CD14-positive monocyte (primary cell): ENCODE measurements around the gene STIM1. TPM values are rescaled to one million over a fixed set of nuclear protein-coding genes. Genes with fewer than 3 reads are reported as not detected.

Source experiments
- DNase-seq, 3 donors: peaks; one replicate each; pipeline ENCODE4 v3.0.0-alpha.2; 2011 to 2022
- H2AFZ ChIP-seq: 2 replicates; pipeline ENCODE4 v1.6.0; 2012; ENCODE audit warnings: mild to moderate bottlenecking, low read depth, low read length, inconsistent platforms; ENCODE audit not compliant: insufficient read depth, poor library complexity, severe bottlenecking
- H3K27ac ChIP-seq, 2 donors: 1 replicate in 1 of 2; 2 replicates in 1 of 2; pipeline ENCODE4 v1.5.1; 2012 to 2013; ENCODE audit warnings: low read length in 2 of 2, control low read depth in 1 of 2, inconsistent platforms in 1 of 2, low read depth in 1 of 2, mild to moderate bottlenecking in 1 of 2
- H3K27me3 ChIP-seq, 2 donors: one replicate each; pipeline versions ENCODE4 v1.6.0 to v1.6.1; 2011 to 2013; ENCODE audit warnings: low read length in 2 of 2; ENCODE audit not compliant: control insufficient read depth in 2 of 2, insufficient read depth in 2 of 2
- H3K36me3 ChIP-seq, 2 donors: replicated peaks in 1 of 2; 1 replicate in 1 of 2; 2 replicates in 1 of 2; pipeline versions ENCODE4 v1.5.1 to v1.6.1; 2012 to 2013; ENCODE audit warnings: low read length in 2 of 2, control low read depth in 1 of 2, inconsistent platforms in 1 of 2, mild to moderate bottlenecking in 1 of 2; ENCODE audit not compliant: insufficient read depth in 2 of 2, control insufficient read depth in 1 of 2
- H3K4me1 ChIP-seq, 2 donors: 1 replicate in 1 of 2; 2 replicates in 1 of 2; pipeline versions ENCODE4 v1.5.1 to v1.6.1; 2012 to 2013; ENCODE audit warnings: low read length in 2 of 2, control low read depth in 1 of 2, inconsistent platforms in 1 of 2, mild to moderate bottlenecking in 1 of 2, moderate library complexity in 1 of 2; ENCODE audit not compliant: insufficient read depth in 2 of 2, control insufficient read depth in 1 of 2
- H3K4me2 ChIP-seq: replicated peaks from 2 replicates; pipeline ENCODE3; 2012; ENCODE audit warnings: low read length, moderate library complexity, mild to moderate bottlenecking; ENCODE audit not compliant: poor library complexity, severe bottlenecking; ENCODE audit errors: extremely low read depth
- H3K4me3 ChIP-seq, 3 experiments: fragments of 200-600 bp in 1 of 3; sonication (generic) in 1 of 3; replicated peaks in 1 of 3; 1 replicate in 2 of 3; 2 replicates in 1 of 3; pipeline ENCODE4 v1.5.1; 2011 to 2013; ENCODE audit warnings: low read length in 3 of 3, mild to moderate bottlenecking in 3 of 3, control low read depth in 2 of 3, low read depth in 2 of 3, inconsistent platforms in 1 of 3, moderate library complexity in 1 of 3
- H3K79me2 ChIP-seq: 2 replicates; pipeline ENCODE4 v1.6.0; 2012; ENCODE audit warnings: mild to moderate bottlenecking, control low read depth, inconsistent platforms, low read length, moderate library complexity; ENCODE audit not compliant: insufficient read depth
- H3K9ac ChIP-seq: 2 replicates; pipeline ENCODE4 v1.6.0; 2017; ENCODE audit warnings: low read length, mild to moderate bottlenecking; ENCODE audit not compliant: insufficient read depth, poor library complexity, severe bottlenecking
- H3K9me3 ChIP-seq, 2 donors: replicated peaks in 1 of 2; 1 replicate in 1 of 2; 2 replicates in 1 of 2; pipeline versions ENCODE4 v1.5.1 to v1.6.1; 2012 to 2013; ENCODE audit warnings: low read length in 2 of 2, control low read depth in 1 of 2; ENCODE audit not compliant: control insufficient read depth in 1 of 2, insufficient read depth in 1 of 2
- H4K20me1 ChIP-seq: 2 replicates; pipeline ENCODE4 v1.6.0; 2012; ENCODE audit warnings: mild to moderate bottlenecking, low read length, control low read depth, moderate library complexity; ENCODE audit not compliant: insufficient read depth
- H3K27ac Mint-ChIP-seq, 7 donors: one replicate each; pipeline ENCODE4 v1.8.0; 2020; ENCODE audit warnings: mild to moderate bottlenecking in 7 of 7, mixed read lengths in 7 of 7, moderate library complexity in 6 of 7, inconsistent platforms in 2 of 7
- H3K27me3 Mint-ChIP-seq, 3 donors: one replicate each; pipeline ENCODE4 v1.8.0; 2021 to 2022; ENCODE audit warnings: low read depth in 3 of 3, mild to moderate bottlenecking in 3 of 3, mixed read lengths in 3 of 3, moderate library complexity in 3 of 3, inconsistent platforms in 1 of 3
- H3K36me3 Mint-ChIP-seq, 2 donors: one replicate each; pipeline ENCODE4 v1.8.0; 2020; ENCODE audit warnings: mixed read lengths in 2 of 2, inconsistent platforms in 1 of 2, mild to moderate bottlenecking in 1 of 2
- H3K4me1 Mint-ChIP-seq: one replicate; pipeline ENCODE4 v1.8.0; 2020; ENCODE audit warnings: mild to moderate bottlenecking, mixed read lengths
- H3K4me3 Mint-ChIP-seq, 2 donors: one replicate each; pipeline ENCODE4 v1.8.0; 2020; ENCODE audit warnings: mild to moderate bottlenecking in 2 of 2, mixed read lengths in 2 of 2, moderate library complexity in 1 of 2
- H3K9me3 Mint-ChIP-seq, 7 donors: one replicate each; pipeline ENCODE4 v1.8.0; 2020 to 2022; ENCODE audit warnings: mixed read lengths in 7 of 7, mild to moderate bottlenecking in 6 of 7, moderate library complexity in 6 of 7, inconsistent platforms in 2 of 7
- CTCF ChIP-seq: fragments of 200-600 bp; IDR thresholded peaks from one replicate; pipeline ENCODE4 v1.8.0; 2022; ENCODE audit warnings: antibody characterized with exemption, mild to moderate bottlenecking
- WGBS: methylation state at CpG from one replicate; pipeline ENCODE4 v1.1.5; 2013; ENCODE audit warnings: missing lambda C conversion rate; ENCODE audit not compliant: insufficient coverage; 5-methylcytosine and 5-hydroxymethylcytosine counted together
- intact Hi-C, 2 donors: fragments of 100-400 bp; cut with micrococcal nuclease; formaldehyde crosslinking; loops; one replicate each; pipeline versions ENCODE4 v1.15.0 to v1.15.1; 2023
- polyA plus RNA-seq, 3 donors: library from polyadenylated mRNA; depleted of rRNA in 1 of 3; unstranded in 2 of 3; stranded (reverse) in 1 of 3; fragments of 300-500 nt in 2 of 3; fragments of >200 nt in 1 of 3; fragmentation: Illumina TruSeq in 2 of 3; gene quantifications; 1 replicate in 2 of 3; 2 replicates in 1 of 3; pipeline ENCODE4 v1.2.3, GENCODE V29; 2012 to 2021

Gene STIM1
- polyA plus RNA-seq, 3 donors, result 14.0 to 68.6 (median 21.0) TPM

- H3K27me3 Mint-ChIP-seq, result no peaks in the 10 kb centered on the region
- Histone ChIP-seq H3K4me3 (no peak overlapping the region), H3K36me3 (no peaks in the 10 kb centered on the region), H3K4me1 (no peaks in the 10 kb centered on the region), H3K79me2 (peaks cover 94% of the 10 kb centered on the region), H3K4me2 (no peak overlapping the region), H3K9me3 (no peaks in the 10 kb centered on the region), H3K27me3 (no peaks in the 10 kb centered on the region), H4K20me1 (peaks cover 95% of the 10 kb centered on the region), H3K9ac (no peak overlapping the region), H2AFZ (no peak overlapping the region), H3K27ac (peak overlapping the region in 1 of 2 donors; percentile 15)
- DNase-seq, result no peak
- H3K27ac Mint-ChIP-seq, result peak overlapping the region in 4 of 7 donors; percentile 5 to 66 (median 16)
- 100% methylated on average over 3 of the region's 3 CpGs for WGBS
- peaks cover 43% of the 10 kb centered on the region for H3K4me1 Mint-ChIP-seq
- no peak overlapping the region for H3K4me3 Mint-ChIP-seq
- no peak for TF ChIP-seq CTCF
- no peaks in the 10 kb centered on the region for H3K9me3 Mint-ChIP-seq
- intact Hi-C loops, result no loop called here
- peaks cover 7 to 17% of the 10 kb centered on the region in 2 donors for H3K36me3 Mint-ChIP-seq
Measured at GRCh38 chr11:3954448-3955298, 99.2 kb downstream of the STIM1 start.

GRCh38 chr11:3955299-3955665 is 99.8 kb downstream of the STIM1 start:
- peaks cover 96% of the 10 kb centered on the region for H3K79me2 ChIP-seq
- intact Hi-C loops, result no loop called here
- no CpG with 5 or more reads among the region's 1 CpG for WGBS
- peaks cover 4 to 17% of the 10 kb centered on the region in 2 donors for H3K36me3 Mint-ChIP-seq
- TF ChIP-seq CTCF, result no peak
- no peak overlapping the region for H2AFZ ChIP-seq
- no peaks in the 10 kb centered on the region for H3K9me3 Mint-ChIP-seq
- no peak overlapping the region for H3K4me3 Mint-ChIP-seq
- no peaks in the 10 kb centered on the region for H3K4me1 ChIP-seq
- no peaks in the 10 kb centered on the region for H3K27me3 Mint-ChIP-seq
- no peaks in the 10 kb centered on the region for H3K9me3 ChIP-seq
- no peak overlapping the region for H3K9ac ChIP-seq
- H3K36me3 ChIP-seq, result no peaks in the 10 kb centered on the region
- peak overlapping the region in 1 of 2 donors; percentile 15 for H3K27ac ChIP-seq
- peaks cover 37% of the 10 kb centered on the region for H3K4me1 Mint-ChIP-seq
- no peak overlapping the region for H3K4me3 ChIP-seq
- DNase-seq, result no peak
- H3K27me3 ChIP-seq, result no peaks in the 10 kb centered on the region
- H3K27ac Mint-ChIP-seq, result peak overlapping the region in 3 of 7 donors; percentile 4 to 11 (median 5)
- peaks cover 98% of the 10 kb centered on the region for H4K20me1 ChIP-seq
- H3K4me2 ChIP-seq, result no peak overlapping the region
